HG03457 (cell line): ENCODE measurements around the gene GAREM1.
"Not testable (repeated sequence)": the region's sequence is repeated elsewhere in the genome, so short reads cannot be mapped to it uniquely, and the experiment has no call there.

Source experiments
- ATAC-seq: cut with Tn5 transposase; IDR thresholded peaks from one replicate; pipeline ENCODE4 v1.9.1; 2021; ENCODE audit warnings: moderate number of reproducible peaks; ENCODE audit not compliant: unreplicated experiment

Gene GAREM1

GRCh38 chr18:32470714-32471633 lies at the start of gene GAREM1:
Gene GAREM1, minus strand, starts transcription at chr18:32470882. Its CDS starts 454 bp downstream, at chr18:32470428.
- peak; percentile 99 for ATAC-seq

DNA sequence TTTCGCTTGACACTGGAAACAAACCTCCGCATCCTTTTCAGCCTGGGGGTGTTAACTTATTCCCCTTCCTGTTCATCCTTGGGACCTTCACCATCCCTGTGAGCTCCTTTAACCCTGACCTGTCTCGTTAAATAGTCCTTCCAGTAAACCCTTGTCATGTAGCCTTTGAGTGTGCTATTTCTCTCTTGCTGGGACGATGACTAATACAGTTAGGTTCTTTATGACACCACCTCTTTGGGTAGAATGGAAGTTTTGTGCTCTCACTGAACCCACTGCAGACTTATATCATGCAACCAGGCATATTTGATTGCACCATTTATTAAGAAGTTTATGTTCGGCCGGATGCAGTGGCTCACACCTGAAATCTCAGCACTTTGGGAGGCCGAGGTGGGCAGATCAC lies 40.5 kb upstream of the GAREM1 start:
- no peak for ATAC-seq

GRCh38 chr18:32509111-32509510 lies 38.4 kb upstream of the GAREM1 start:
- ATAC-seq: no peak

GRCh38 chr18:32507093-32507492 lies 36.4 kb upstream of the GAREM1 start:
- no peak for ATAC-seq

DNA sequence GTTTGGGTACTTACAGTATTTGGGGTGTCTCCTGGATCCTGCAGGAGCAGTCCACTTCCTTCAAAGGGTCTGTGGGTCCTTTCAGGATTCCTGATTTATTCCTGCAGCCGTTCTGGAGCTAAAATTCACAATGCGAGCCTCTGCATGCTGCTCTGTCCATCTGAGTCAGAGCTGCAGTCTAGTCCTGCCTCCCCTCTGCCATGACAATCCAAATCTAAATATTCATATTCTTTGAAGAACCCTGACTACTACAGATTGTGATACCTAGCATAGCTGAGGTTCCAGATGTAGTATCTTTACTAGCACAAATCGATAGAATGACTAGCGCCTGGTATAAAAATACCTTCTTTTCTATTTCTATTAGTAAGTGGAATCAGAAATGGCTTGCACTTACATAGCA lies 31.3 kb upstream of the GAREM1 start:
- ATAC-seq: no peak

DNA sequence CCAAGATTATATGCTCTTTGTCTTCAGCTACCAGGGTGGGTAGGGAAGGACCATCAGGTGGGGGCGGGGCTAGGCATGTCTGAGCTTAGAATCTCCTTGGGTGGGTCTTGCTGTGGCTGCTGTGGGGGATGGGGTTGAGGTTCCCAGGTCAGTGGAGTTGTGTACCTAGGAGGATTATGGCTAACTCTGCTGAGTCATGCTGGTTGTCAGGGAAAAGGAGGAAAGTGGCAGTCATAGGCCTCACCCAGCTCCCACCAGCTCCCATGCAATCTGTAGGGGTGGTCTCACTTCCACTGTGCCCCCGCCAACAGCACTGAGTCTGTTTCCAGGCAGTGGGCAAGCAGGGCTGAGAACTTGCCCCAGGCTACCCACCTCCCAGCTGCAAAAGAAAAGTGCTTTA lies 30.6 kb upstream of the GAREM1 start:
- ATAC-seq: not testable (repeated sequence)

- ATAC-seq: no peak
Observed at GRCh38 chr18:32483002-32483401, 12.3 kb upstream of the GAREM1 start.

DNA sequence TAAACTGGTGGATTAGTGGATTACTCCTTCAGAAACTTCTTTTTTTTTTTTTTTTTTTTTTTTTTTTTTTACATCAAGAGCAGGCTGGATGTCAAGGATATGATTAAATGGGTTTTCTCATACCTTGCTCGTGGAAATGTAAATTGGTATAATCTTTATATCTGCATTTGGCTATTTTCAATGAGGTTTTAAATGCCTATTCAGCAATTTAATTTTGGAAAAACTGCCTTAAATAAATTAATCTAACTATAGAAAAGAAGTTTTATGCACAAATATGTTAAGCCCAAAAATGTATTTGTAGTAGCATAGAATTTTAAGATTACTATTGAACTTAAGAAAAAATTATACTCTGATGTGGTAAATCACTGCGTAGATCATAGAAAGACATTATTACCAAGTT lies 11.4 kb upstream of the GAREM1 start:
- no peak for ATAC-seq

DNA sequence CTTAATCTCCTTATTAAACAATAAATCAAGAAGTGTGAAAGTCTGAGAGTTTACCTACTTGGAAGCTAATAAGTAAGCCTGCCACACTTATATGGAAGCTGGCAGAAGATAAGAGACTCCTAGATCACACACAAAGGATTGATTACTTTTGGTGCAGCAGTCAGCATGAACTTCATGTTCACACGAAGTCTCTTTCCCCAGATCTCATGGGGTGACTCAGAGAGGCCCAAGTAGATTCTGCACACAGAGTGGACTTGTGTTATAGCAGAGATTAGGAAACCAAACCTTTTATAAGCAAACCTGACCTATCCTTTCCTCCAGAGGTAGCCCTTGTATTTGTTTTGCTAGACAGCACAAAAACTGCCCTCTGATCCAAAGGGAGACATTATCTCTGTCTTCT lies 9.9 kb upstream of the GAREM1 start:
- ATAC-seq: no peak

DNA sequence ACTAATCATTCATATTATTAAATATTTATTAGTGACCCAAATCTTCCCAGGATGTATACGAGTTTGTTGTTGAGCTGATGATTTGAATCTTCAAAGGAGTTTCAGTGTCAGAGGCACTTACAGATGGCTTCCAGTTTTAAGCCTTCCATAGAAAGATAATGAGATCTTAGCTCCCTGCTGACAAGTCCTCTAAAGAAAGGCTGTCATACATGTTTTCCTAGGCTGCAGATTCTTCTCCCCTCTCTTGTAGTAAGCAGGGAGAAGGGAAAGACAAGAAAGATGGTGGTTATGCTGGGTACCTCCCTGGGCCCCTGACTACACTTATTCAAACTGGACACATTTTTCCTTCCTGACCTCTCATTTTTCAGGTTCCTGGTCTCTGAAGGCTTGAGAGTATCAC lies 8.1 kb upstream of the GAREM1 start:
- ATAC-seq: no peak

DNA sequence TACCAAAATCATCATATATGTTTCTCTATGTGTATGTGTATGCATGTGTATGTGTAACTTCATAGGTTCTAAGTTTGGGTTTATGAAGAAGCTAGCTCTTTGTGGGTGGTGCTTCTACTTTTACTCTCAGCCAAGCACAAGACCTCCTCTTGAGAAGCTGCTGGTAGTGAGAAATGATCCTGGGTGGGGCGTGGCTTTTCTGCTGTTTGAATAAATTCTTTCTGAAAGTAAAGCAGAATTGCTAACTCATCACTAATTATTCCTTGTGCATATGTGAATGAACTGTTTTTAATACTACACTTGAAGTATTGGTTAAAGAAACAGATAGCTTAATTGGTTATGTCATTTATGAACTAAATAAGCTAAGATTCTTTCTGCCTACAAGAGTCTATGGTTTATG lies 7.6 kb upstream of the GAREM1 start:
- ATAC-seq: no peak

DNA sequence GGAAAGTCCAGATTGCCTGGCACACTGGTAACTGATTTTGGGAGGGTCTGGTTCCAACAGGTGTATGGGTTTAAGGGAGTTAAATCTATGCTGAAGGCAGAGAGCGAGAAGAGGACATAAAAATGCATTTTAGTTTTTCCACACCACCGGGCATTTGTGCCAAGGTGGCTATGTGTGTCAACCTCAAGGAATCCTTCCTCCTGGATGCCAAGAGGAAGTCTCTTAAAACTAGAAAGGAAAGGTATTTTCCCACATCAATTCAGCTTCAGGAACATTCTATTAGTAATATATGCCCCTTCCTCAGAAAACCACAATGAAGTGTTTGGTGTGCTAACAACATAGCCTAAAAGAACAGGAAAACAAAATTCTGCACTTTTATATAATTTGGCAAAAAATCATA lies 5.4 kb upstream of the GAREM1 start:
- no peak for ATAC-seq

- ATAC-seq: not testable (repeated sequence)
Observed at GRCh38 chr18:32475069-32475468, 4.4 kb upstream of the GAREM1 start.

DNA sequence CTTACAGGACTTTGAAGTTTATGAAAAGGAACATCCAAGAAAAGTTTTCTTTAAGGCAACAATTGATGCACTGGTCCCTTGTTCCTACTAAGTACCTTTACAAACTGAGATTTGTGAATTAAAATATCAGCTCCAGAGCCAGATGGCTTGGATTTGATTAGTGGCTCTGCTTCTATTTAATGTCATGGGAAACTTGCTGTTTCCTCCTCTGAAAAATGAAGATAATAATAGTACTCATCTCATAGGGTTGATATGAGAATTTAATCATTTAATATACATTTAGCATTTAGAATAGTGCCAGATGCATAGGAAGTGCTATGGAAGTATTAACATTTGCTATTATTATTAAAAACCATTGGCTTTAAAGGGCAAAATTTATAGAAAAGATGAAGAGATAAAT lies 2.6 kb upstream of the GAREM1 start:
- ATAC-seq: no peak

DNA sequence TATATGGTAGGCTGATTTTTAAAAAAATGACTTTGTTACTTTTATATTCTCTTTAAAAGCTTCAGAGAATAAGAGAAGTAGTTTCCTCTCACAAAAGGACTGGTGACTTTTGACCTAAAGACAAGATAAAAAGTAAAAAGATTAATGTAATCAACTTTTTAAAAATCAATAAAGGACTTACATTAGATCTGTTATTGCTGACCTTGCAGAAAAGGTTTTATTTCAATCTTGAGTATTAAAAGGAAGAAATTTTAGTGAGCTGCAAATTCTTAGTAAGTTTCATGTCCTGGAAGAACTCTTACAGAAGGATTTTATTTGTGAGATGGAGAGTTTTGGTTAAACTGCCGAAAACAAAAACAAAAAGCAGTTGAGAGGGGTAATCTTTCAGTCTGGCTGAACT lies 2.2 kb upstream of the GAREM1 start:
- no peak for ATAC-seq

DNA sequence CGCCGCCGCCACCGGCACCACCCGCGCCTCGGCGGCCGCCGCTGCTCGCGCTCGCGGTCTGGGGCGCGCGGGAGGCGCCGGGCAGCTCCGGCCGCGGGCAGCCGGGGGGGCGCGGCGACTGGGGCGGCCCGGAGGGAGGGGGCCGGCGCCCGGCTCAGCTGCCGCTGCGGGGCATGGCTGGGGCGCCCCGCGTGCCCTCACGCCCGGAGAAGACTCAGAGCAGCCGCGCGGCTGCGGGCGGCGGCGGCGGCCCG lies 295 bp downstream of the GAREM1 start:
- ATAC-seq: no peak

DNA sequence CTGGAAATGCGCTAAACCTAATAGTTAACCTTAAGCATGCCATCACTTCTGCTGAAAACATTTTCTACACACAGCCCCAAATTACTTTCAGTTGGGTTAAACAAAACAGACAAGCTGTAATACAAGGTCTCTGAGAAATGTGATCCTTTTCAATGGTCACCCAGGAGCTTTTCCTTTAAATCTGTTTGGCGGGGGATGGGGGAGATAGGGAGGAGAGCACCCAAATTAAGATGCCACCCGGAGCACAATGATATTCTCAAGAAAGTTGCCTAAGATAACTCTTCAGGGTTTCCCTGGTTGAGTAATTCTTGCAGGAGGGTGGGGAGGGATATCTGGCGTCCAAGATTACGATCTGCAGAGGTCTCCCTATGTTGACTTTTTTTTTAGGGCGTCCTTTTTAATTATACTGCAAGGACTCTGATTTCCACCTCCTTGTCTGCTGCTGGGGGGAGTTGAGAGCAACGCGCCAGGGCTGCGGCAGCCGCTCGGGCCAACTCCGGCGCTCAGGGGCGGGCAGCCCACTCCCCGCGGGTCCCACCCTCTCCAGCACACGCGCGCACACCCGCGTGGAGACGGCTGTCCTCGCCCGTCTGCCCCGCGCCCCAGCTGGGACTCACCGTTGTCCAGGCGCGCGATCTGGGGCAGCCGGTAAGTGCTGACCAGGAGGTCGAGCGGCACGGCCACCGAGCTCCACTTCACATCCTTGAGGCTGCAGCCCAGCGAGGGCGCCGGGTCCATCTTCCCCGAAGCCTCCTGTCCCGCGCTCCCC lies 807 bp downstream of the GAREM1 start:
- no peak for ATAC-seq

DNA sequence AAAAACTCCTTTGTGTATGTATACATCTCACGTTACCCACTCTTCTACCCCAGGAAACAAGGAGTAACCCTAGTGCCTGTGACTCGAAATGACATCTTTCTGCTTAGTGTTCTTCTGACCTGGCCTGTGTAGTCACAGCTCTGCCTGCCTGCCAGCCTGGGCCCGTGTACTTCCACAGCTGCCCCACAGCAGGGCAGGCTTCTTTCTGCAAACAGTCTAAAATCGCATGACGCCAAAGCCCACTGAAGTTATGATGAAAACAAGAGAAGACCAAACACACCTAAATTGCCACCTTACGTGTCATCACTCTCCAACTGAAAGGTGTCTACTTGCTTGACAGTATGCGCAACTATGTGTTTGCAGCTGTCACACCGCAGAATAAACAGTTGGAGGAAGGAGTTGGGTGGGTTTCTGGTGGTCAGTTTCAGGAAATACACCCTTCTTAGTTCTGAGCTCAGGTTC lies 1.5 kb downstream of the GAREM1 start:
- ATAC-seq: no peak

DNA sequence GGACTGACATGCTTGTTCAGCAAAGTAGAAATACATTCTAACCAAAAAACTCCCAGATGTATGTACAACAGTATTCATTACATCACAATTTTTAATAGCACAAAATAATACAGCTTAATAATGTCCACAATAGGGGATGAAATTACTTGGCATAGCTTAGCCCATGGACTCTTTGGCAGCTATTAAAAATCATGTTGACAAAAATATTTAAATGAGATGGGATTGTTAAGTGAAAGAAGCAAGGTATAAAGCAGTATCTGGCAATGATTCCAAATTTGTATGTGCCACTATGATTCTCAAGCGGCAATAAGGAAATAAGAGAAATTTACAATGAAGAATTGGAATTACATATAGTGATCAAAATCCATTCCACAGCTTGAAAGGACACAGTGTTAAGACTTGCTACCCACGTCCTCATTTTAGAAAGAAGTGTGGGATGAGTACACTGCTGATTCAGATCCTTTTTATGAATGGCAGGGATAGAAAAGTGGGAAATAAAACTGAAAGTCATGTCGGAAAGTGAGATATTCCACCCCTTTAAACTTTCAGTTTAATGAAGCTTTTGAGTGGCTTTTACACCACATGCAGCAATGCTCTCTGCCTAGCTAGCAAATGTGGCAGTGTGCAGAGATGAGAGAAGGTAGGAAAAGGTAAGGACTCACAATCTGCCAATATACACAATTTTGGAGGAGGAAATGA lies 2.4 kb downstream of the GAREM1 start:
- ATAC-seq: no peak

- no peak for ATAC-seq
Observed at GRCh38 chr18:32461709-32462272, 8.9 kb downstream of the GAREM1 start.

- no peak for ATAC-seq
Observed at GRCh38 chr18:32460171-32460731, 10.4 kb downstream of the GAREM1 start.
